HG02642 (cell line): ENCODE results near the gene COG7.
"Not testable (repeated sequence)": the region's sequence is repeated elsewhere in the genome, so short reads cannot be mapped to it uniquely, and the experiment has no call there.

Experiments used
- ATAC-seq: cut with Tn5 transposase; IDR thresholded peaks from one replicate; pipeline ENCODE4 v1.9.1; 2021; ENCODE audit warnings: mild to moderate bottlenecking; ENCODE audit not compliant: unreplicated experiment, poor library complexity

The COG7 gene

DNA sequence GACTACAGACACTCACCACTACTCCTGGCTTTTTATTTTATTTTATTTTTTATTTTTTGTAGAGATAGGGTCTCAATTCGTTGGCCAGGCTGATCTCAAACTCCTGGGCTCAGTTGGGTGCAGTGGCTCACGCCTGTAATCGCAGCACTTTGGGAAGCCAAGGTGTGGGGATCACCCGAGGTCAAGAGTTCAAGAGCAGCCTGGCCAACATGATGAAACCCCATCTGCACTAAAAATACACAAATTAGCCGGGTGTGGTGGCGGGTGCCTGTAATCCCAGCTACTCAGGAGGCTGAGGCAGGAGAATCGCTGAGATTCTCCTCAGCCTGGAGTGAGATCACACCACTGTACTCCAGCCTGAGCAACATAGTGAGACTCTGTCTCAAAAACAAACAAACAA, 86.6 kb downstream of the COG7 start:
- ATAC-seq = not testable (repeated sequence)

DNA sequence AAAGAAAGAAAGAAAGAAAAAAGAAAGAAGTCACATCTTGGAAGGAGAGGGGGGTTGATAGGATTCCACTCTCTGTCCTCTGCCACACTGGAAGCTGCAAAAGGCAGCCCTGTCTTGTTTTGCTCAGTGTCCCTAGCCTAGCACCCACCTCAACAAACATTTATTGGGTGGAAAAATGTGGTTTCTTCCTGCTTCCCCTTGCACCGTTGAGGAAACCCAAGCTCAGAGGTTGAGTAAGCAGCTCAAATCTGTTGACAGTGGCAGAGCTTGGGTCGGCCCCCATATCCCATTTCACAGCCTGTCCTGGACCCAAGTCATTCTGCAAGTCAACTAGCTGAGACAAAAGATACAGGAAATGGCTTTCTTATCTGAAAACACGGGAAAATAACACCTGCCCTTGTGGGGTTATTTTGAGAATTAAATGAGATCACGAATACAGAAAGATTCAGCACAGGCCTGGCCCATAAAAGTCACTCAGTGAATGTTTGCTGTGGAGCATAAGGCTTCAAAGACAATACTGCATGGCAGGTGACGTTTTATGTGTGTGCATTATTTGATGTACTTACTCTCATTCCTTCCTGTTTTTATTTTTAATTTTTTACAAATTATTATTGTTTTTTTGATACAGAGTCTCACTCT, 87.3 kb downstream of the COG7 start:
- no peak for ATAC-seq

DNA sequence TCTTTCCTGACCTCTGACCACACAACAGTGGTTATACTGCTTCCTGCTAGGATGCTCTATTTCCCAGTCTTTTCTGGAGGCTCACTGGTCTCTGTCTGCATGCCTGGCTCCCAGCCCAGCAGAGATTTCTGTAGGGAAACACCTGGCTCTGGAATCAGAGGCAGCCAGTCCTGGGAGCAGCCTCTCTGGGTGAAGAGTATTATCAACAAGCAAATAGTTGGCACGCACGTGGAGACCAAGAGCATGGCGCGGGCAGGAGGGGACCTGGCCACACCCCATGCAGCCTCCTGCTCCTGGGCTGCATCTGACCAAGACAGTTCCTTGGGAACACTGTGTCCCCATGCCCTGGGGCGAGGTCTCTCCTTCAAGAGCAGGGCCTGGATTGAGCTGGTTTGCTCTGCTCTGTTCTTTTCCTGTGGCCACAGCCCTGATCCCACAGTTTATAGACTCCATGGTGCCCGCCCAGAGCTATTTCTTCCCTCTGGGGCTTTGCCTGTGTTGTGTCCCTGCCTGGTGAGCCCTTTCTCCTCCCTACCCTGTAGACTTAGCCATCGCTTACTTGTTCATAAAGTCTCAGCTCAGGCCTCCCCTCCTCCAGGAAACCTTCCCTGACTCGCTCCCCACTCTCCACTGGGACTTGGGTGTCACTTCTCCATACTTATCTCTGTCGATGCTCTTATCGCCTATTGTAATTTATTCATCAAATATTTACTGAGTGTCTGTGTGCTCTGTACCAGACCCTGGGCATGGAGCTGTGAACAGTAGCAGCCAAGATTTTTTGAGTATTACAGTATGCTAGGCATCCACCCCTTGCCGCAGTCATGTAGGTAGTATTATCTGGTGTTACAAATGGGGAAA, 90.3 kb downstream of the COG7 start:
- ATAC-seq = no peak

DNA sequence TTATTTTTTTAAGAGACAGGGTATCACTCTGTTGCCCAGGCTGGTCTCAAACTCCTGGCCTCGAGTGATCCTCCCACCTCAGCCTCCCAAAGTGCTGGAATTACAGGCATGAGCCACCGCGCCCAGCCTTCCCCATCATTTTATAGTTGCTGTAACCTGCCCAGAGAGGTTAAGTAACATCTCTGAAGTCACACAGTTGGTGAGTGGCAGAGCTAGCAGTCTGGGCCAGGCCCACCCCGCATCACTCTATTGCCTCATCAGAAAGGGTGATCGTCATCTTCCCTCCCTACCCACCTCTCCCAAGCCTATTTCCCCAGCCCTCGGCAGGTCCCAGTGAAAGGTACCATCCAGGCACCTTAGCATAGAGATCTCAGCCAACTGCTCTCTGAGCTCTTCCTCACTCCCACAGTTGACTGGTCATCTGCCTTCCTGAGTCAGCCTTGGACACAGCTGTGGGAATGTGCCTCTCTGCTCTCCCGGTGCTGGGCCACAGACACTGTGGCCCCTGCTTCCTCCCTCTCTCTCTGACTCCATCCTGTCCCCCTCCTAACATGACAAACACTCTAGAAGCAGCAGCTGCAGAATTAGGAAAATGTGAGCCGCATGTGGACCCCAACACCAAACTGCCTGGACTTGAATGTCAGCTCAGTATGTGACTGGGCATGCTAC, 93.8 kb downstream of the COG7 start:
- ATAC-seq = no peak

DNA sequence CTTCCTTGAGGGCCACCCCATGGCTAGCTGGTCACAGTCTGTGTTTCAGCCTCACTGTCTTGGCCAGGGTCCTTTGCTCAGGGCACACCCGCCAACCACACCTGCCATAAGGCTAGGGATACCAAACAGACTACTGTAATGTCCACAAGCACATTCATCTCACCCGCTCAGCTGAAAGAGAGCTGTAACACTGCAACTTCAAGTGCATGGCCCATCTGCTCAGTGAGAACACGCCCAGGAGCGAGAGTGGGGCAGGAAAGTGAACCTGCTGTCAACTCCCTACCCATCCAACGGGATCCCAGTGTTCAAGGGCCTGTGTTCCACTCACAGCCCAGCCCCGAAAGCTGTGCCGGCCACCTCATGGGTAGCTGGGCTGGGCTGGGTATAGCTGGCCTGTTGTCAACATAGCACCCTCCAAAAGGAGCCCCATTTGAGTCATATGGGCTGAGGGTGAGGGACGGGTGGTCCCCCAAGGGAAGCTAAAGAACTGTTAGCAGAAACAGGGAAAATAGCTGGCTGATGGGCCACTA, 95.2 kb downstream of the COG7 start:
- ATAC-seq = no peak

DNA sequence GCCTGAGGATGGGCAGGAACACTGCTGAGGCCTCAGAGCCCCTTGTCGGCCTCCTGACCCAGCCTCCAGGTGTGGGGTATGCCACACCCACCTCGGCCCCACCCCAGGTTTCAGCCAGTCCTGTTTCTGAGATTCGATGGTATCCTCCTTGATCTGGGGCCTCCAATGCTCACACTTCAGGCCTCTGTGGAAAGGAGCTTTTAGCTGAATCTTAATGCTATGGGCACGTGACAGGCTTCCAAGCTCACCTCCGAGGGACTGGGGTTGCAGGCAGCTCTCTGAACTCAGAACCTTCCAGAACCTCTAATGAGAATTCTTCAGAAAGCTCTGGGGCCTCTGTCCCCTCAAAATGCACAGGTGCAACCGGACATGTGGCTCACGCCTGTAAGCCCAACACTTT, 96.0 kb downstream of the COG7 start:
- ATAC-seq = no peak

DNA sequence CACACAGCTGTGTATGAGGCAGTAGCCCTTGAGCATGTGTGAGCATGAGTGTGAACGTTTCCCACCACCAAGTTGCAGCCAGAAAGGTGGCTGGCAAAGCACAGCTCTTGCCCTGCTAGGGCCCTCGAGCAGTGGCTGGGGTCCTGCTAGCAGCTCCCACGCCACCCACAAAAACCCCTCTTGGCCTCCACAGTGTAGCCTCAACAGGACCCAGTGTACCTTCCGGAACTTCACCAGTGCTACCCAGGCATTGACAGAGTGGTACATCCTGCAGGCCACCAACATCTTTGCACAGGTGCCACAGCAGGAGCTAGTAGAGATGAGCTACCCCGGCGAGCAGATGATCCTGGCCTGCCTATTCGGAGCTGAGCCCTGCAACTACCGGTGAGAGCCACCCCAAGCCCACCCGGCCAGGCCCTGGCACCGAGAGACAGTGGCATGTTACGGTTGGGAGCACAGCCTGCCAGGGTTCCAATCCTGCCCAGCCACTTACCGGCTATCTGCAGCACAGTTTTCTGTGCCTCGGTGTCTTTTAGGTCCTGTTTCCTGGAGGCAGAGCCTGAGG, 97.8 kb downstream of the COG7 start:
- no peak for ATAC-seq

DNA sequence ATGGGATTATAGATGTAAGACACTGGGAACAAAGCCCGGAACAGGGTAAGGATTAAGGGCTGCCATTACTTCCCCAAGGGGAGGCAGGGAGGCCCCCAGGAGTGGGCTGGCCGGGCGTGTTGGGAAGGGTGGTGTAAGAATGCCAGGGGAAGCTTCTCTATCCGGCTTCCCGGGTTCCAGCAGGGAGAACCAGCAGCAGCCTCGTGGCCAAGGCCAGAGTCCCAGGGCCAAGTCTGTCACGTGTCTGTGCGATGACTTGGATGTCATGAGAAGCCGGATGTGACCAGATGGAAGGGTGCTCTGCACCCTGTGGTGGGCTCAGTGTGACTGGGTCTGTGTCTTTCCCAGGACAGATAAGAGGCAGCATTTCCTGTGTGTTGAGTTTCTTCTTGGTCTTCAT, 98.7 kb downstream of the COG7 start:
- ATAC-seq = no peak

DNA sequence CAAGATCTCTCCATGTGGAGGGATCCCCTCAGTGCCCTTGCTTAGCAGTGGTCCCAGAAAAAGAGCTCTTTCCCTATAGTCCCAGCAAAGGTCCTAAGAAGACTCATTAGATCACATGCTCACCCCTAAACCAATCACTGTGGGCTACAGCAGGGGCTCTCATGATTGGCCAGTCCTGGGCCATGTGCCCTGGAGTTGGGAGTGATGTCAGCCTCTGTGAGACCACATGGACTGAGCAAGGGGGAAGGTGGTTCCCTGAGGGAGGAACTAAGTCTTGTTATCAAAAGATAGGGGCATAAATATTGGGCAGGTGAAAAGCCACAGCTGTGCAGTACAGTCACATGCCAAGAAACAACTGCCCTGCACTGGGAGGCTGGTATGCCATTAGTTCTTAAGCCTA, 99.5 kb downstream of the COG7 start:
- no peak for ATAC-seq

DNA sequence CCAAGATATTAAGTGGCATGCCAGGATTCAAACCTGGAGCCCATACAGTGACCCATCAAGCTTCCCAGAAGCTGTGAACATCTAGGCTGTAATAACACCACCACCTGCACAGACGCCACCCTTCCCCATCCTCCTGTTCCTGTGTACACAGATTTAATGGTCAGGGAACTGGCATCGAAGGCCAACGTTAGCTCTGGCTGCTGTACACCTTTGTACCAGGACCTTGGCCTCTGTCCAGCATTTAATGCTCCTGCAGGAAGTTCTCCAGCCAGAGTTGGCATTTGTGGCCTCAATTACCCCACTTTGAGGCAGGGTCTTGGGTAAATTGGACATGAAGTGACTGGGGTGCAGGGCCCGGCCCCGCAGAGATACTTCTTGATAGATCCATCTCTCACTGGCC, 101.6 kb downstream of the COG7 start:
- no peak for ATAC-seq

DNA sequence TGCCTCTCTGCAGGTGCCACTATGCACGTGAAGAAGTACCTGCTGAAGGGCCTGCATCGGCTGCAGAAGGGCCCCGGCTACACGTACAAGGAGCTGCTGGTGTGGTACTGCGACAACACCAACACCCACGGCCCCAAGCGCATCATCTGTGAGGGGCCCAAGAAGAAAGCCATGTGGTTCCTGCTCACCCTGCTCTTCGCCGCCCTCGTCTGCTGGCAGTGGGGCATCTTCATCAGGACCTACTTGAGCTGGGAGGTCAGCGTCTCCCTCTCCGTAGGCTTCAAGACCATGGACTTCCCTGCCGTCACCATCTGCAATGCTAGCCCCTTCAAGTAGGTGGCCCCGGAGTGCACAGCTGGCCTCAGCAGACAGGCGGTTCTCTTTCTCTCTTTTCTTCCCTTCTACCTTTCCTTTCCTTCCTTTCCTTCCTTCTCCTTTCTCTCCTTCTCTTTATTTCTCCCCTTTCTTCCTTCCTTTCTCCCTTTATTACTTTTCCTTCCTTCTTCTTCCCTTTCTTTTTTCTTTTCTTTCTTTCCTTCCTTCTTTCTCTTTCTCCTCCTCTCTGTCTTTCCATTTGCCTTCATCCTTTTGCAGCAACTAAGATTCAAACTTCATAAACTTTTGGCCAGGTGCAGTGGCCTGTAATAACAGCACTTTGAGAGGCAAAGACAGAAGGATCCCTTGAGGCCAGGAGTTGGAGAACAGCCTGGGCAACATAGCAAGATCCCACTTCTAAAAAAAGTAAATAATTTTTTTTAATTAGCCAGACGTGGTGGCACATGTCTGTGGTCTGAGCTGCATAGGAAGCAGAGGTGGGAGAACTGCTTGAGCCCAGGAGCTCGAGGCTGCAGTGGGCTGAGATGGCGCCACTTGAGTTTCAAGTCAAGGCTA, 104.2 kb downstream of the COG7 start:
- ATAC-seq = no peak

DNA sequence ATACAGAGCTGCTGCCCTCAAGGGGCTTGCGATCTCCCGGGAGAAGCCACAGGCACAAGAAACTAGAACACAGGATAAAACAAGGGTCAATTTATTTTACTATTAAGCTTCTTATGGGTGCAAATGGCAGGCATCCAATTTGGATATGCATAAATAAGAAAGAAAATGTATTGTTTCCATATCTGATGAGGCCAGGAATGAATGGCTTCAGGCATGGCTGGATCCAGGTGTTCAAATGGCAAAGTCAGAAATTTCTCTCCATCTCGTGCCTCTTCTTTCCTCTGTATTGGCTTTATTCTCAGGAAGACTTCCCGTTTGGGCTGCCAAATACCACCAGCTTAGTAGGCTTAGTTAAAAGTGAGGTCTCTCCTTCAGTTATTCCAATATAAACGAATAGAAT, 107.8 kb downstream of the COG7 start:
- no peak for ATAC-seq

DNA sequence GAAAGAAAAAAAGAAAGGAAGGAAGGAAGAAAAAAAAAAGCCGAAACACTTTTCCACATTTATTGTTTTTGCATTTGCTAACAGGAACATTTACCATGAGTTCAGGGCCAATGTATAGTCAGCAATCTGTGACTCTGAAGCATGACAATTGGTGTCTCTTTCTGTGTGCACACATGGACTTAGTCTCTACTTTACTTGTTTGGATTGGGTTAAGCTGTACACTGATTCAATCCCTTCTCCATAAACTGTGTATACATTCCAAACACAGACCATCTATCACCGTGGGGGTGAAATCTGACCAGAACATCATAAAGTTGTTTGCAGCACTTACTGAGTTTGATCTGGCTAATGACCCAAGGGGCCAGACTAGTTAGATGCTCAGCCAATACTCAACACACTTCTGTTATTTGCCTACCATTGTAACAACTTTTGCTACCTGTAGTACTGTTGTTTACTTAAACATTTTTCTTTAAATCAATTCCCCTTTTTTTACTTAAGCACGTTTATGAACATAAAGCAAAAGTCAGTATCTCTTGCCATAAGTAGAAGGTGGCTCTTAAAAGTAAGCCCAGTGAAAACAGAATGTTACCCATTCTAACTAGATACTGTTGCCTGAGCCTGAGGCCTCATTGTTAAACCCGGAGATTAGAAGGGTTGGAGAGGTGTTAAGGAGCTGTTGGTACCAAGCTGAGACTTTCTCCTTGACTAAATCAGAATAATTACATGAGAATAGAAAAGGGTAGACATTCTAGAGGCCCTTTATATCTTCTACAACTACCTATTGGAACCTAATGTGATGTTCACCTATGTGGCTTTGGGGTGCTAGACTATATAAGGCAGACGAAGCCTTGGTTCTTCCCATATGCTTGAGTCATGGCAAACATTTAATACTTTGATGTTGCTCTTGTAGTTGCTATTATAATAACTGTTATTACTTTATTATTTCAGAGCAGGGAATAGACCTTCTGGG, 109.1 kb downstream of the COG7 start:
- ATAC-seq = no peak

DNA sequence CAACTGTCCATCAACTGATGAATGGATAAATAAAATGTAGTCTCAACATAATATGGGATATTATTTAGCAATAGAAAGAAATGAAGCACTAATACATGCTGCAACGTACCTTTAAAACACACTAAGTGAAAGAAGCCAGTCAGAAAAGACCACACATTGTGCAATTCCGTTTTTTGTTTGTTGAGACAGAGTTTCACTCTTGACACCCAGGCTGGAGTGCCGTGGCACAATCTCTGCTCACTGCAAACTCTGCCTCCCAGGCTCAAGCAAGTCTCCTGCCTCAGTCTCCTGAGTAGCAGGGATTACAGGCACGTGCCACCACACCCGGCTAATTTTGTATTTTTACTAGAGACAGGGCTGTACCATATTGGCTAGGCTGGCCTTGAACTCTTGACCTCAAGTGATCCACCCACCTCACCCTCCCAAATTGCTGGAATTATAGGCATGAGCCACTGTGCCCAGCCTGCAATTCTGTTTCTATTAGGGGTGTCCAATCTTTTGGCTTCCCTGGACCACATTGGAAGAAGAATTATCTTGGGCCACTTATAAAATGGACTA, 110.8 kb downstream of the COG7 start:
- no peak for ATAC-seq

DNA sequence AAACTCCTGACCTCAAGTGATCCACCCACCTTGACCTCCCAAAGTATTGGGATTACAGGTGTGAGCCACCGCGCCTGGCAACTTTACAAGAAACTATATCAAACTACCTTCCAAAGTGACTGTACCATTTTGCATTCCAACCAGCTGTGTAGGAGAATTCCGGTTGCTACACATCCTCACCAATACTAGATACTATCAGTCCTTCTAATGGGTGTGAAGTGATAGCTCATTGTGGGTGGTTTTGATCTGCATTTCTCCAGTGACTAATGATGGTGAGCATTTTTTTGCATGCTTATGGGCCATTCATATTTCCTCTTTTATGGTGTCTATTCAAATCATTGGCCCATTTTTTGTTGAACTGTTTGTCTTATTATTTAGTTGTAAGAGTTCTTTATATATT, 113.2 kb downstream of the COG7 start:
- ATAC-seq = no peak
